IMR-90 (cell line): ENCODE data around the gene THEM4.

Experiments used
- BHLHE40 ChIP-seq: fragments of 150-350 bp; IDR thresholded peaks from 2 replicates; pipeline ENCODE4 v1.6.1; 2016; ENCODE audit warnings: mild to moderate bottlenecking, low read depth, low read length
- CEBPB ChIP-seq: IDR thresholded peaks from 2 replicates; pipeline ENCODE4 v1.6.1; 2012; ENCODE audit warnings: low read depth, low read length, improper control_type of control experiment
- CTCF ChIP-seq: conservative IDR thresholded peaks from 2 replicates; pipeline ENCODE4 v1.5.1; 2012; ENCODE audit warnings: mild to moderate bottlenecking, low read depth, low read length, improper control_type of control experiment
- FOS ChIP-seq: fragments of 150-350 bp; IDR thresholded peaks from 2 replicates; pipeline ENCODE4 v1.6.1; 2016; ENCODE audit warnings: low read depth, low read length
- MAFK ChIP-seq: IDR thresholded peaks from 2 replicates; pipeline ENCODE4 v1.6.1; 2012; ENCODE audit warnings: low read depth, low read length, improper control_type of control experiment
- MXI1 ChIP-seq: IDR thresholded peaks from 2 replicates; pipeline ENCODE4 v1.6.1; 2012; ENCODE audit warnings: low read depth, mild to moderate bottlenecking, low read length, moderate library complexity, borderline replicate concordance
- POLR2A ChIP-seq: IDR thresholded peaks from 2 replicates; pipeline ENCODE4 v1.6.1; 2012; ENCODE audit warnings: mild to moderate bottlenecking, low read depth, low read length
- RCOR1 ChIP-seq: IDR thresholded peaks from 2 replicates; pipeline ENCODE4 v1.6.1; 2012; ENCODE audit warnings: mild to moderate bottlenecking, low read length, improper control_type of control experiment; ENCODE audit not compliant: insufficient replicate concordance
- RFX5 ChIP-seq: IDR thresholded peaks from 2 replicates; pipeline ENCODE4 v1.8.0; 2012; ENCODE audit warnings: low read depth, mild to moderate bottlenecking, low read length, moderate library complexity
- SMC3 ChIP-seq: fragments of 150-350 bp; IDR thresholded peaks from 2 replicates; pipeline ENCODE4 v1.6.1; 2016; ENCODE audit warnings: low read depth, mild to moderate bottlenecking, antibody characterized with exemption, low read length, moderate library complexity
- USF2 ChIP-seq: fragments of 150-350 bp; IDR thresholded peaks from 2 replicates; pipeline ENCODE4 v1.6.1; 2017; ENCODE audit warnings: mild to moderate bottlenecking, antibody characterized with exemption, low read length, low read depth

GRCh38 chr1:151935154-151935553 lies 25.8 kb upstream of the THEM4 start:
- TF ChIP-seq CTCF (no peak), USF2 (no peak), MAFK (no peak), MXI1 (no peak), POLR2A (no peak), FOS (no peak), SMC3 (no peak), RFX5 (no peak), RCOR1 (no peak), BHLHE40 (no peak), CEBPB (no peak)
